ENCODE data around the gene SPON2. TPM values are rescaled to one million over a fixed set of nuclear protein-coding genes. Genes with fewer than 3 reads are reported as not detected.

The SPON2 gene
- total and polyA plus RNA-seq, 3 experiments from 2014 or later, result 2.7 to 43.9 (median 3.1) TPM

DNA sequence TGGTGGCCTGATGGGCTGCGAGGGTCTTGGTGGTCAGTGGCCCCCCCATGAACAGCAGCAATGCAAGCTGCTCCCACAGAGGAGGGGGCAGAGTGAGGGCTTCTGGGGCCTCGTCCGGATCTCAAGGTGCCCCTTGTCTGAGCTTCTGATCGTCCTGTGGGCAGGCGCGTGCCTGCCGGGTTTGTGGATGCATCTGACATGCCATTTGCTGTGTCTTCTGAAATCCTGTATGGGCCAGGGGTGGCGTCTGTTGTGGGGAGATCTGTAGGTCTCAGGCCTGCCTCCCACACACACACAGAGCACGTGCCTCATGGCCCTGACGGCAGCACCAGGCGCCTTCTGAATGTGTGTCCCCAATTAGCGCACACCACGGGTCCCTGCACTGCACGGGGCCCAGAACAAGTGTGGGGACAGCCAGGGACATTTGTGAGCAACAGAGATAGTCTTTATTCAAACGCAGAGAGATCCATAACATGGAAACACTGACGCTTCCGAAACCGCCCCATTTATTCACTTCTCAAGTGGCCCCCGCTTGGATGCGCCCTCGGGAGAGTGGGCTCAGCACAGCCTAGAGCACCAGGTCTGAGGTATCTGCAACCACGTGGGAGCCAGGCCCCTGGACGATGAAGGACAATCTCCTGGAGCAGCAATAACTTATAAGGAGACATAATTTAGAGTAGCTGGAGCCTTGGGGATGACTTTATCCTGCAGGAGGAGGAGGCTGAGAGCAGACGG lies 5.7 kb downstream of the SPON2 start:
- POLR2A ChIA-PET, result interaction anchor here (1.4 kb wide), 1 partner anchor 180 kb away, joined by 6 read pairs; the partner anchor contains the start of gene UVSSA
- H3K27ac Mint-ChIP-seq, result peak overlapping the region in 7 of 8 donors; percentile 50 to 91 (median 88)
- no peak for DNase-seq
- H3K4me1 Mint-ChIP-seq, result peaks cover 15 to 37% (median 19%) of the 10 kb centered on the region in 3 donors
- CTCF ChIA-PET, result interaction anchor here (0.8 to 5.4 kb wide), 24 partner anchors 8 to 463 kb away, joined by 3 to 48 read pairs (median 6); partner anchors contain the start of genes CTBP1 and UVSSA
- Histone ChIP-seq H3K27me3 (ENCODE audit: insufficient read depth, low read length, poor library complexity, severe bottlenecking) (peaks cover 4% of the 10 kb centered on the region), H3K4me3 (ENCODE audit: low read length) (peak overlapping the region; percentile 98), H3K36me3 (ENCODE audit: insufficient read depth, low read length) (no peaks in the 10 kb centered on the region), H3K9me3 (ENCODE audit: low read length) (no peaks in the 10 kb centered on the region), H3K27ac (ENCODE audit: low read depth, low read length) (peak overlapping the region; percentile 87), H3K4me1 (ENCODE audit: insufficient read depth, low read length) (peaks cover 20% of the 10 kb centered on the region)
- no peaks in the 10 kb centered on the region for H3K9me3 Mint-ChIP-seq
- peak overlapping the region; percentile 82 to 92 (median 88) for H3K4me3 Mint-ChIP-seq
- H3K27me3 Mint-ChIP-seq, result peaks cover 2 to 3% of the 10 kb centered on the region in 2 donors
- peaks cover 0 to 2% (median 0%) of the 10 kb centered on the region in 3 donors for H3K36me3 Mint-ChIP-seq

GRCh38 chr4:1164956-1165545 lies 7.3 kb downstream of the SPON2 start:
- POLR2A ChIA-PET, result no interaction called here
- Histone ChIP-seq H3K27me3 (ENCODE audit: insufficient read depth, low read length, poor library complexity, severe bottlenecking) (no peaks in the 10 kb centered on the region), H3K4me1 (ENCODE audit: insufficient read depth, low read length) (peaks cover 14% of the 10 kb centered on the region), H3K36me3 (ENCODE audit: insufficient read depth, low read length) (no peaks in the 10 kb centered on the region), H3K4me3 (ENCODE audit: low read length) (no peak overlapping the region), H3K27ac (ENCODE audit: low read depth, low read length) (no peak overlapping the region), H3K9me3 (ENCODE audit: low read length) (no peaks in the 10 kb centered on the region)
- H3K36me3 Mint-ChIP-seq, result peaks cover 0 to 2% (median 0%) of the 10 kb centered on the region in 3 donors
- H3K27me3 Mint-ChIP-seq, result peaks cover 0 to under 1% of the 10 kb centered on the region in 2 donors
- CTCF ChIA-PET, result interaction anchor here (2.6 to 5.4 kb wide), 3 partner anchors 37 to 103 kb away, joined by 10 to 48 read pairs (median 38); no protein-coding TSS in a partner anchor
- H3K27ac Mint-ChIP-seq, result no peak overlapping the region
- H3K9me3 Mint-ChIP-seq, result no peaks in the 10 kb centered on the region
- H3K4me1 Mint-ChIP-seq, result peaks cover 12 to 26% (median 15%) of the 10 kb centered on the region in 3 donors
- DNase-seq, result no peak
- H3K4me3 Mint-ChIP-seq, result no peak overlapping the region

GRCh38 chr4:1164444-1164843 lies 7.9 kb downstream of the SPON2 start:
- Mint-ChIP-seq H3K9me3 (no peaks in the 10 kb centered on the region), H3K27ac (peak overlapping the region in 1 of 8 donors; percentile 13), H3K4me1 (peaks cover 11 to 25% (median 15%) of the 10 kb centered on the region in 3 donors), H3K4me3 (no peak overlapping the region), H3K27me3 (no peaks in the 10 kb centered on the region), H3K36me3 (peaks cover 0 to 2% (median 0%) of the 10 kb centered on the region in 3 donors)
- Histone ChIP-seq H3K27ac (ENCODE audit: low read depth, low read length) (no peak overlapping the region), H3K4me3 (ENCODE audit: low read length) (no peak overlapping the region), H3K9me3 (ENCODE audit: low read length) (no peaks in the 10 kb centered on the region), H3K4me1 (ENCODE audit: insufficient read depth, low read length) (peaks cover 14% of the 10 kb centered on the region), H3K36me3 (ENCODE audit: insufficient read depth, low read length) (no peaks in the 10 kb centered on the region), H3K27me3 (ENCODE audit: insufficient read depth, low read length, poor library complexity, severe bottlenecking) (no peaks in the 10 kb centered on the region)
- DNase-seq, result no peak
- ChIA-PET CTCF (interaction anchor here (2.7 kb wide), 1 partner anchor 103 kb away, joined by 14 read pairs; no protein-coding TSS in a partner anchor), POLR2A (no interaction called here)

GRCh38 chr4:1164040-1164439 lies 8.3 kb downstream of the SPON2 start:
- DNase-seq, result no peak
- H3K4me3 ChIP-seq (ENCODE audit: low read length), result no peak overlapping the region
- H3K36me3 ChIP-seq (ENCODE audit: insufficient read depth, low read length), result no peaks in the 10 kb centered on the region
- Mint-ChIP-seq H3K27me3 (peaks cover 0 to 3% of the 10 kb centered on the region in 2 donors), H3K36me3 (peaks cover 0 to 2% (median 0%) of the 10 kb centered on the region in 3 donors), H3K27ac (peak overlapping the region in 1 of 8 donors; percentile 13), H3K4me3 (no peak overlapping the region), H3K9me3 (no peaks in the 10 kb centered on the region), H3K4me1 (peaks cover 11 to 22% (median 15%) of the 10 kb centered on the region in 3 donors)
- no peaks in the 10 kb centered on the region for H3K9me3 ChIP-seq (ENCODE audit: low read length)
- ChIA-PET POLR2A (no interaction called here), CTCF (interaction anchor here (2.7 kb wide), 1 partner anchor 104 kb away, joined by 14 read pairs; no protein-coding TSS in a partner anchor)
- H3K4me1 ChIP-seq (ENCODE audit: insufficient read depth, low read length), result peaks cover 14% of the 10 kb centered on the region
- no peak overlapping the region for H3K27ac ChIP-seq (ENCODE audit: low read depth, low read length)
- no peaks in the 10 kb centered on the region for H3K27me3 ChIP-seq (ENCODE audit: insufficient read depth, low read length, poor library complexity, severe bottlenecking)

GRCh38 chr4:1160351-1160750 lies 12.0 kb downstream of the SPON2 start:
- POLR2A ChIA-PET, result no interaction called here
- peaks cover 0 to 9% (median 3%) of the 10 kb centered on the region in 3 donors for H3K36me3 Mint-ChIP-seq
- DNase-seq, result no peak
- no peak overlapping the region for H3K4me3 Mint-ChIP-seq
- Histone ChIP-seq H3K4me1 (ENCODE audit: insufficient read depth, low read length) (no peaks in the 10 kb centered on the region), H3K27me3 (ENCODE audit: insufficient read depth, low read length, poor library complexity, severe bottlenecking) (no peaks in the 10 kb centered on the region), H3K27ac (ENCODE audit: low read depth, low read length) (no peak overlapping the region), H3K9me3 (ENCODE audit: low read length) (peaks cover 4% of the 10 kb centered on the region), H3K4me3 (ENCODE audit: low read length) (no peak overlapping the region), H3K36me3 (ENCODE audit: insufficient read depth, low read length) (no peaks in the 10 kb centered on the region)
- H3K27me3 Mint-ChIP-seq, result peaks cover under 1 to 5% of the 10 kb centered on the region in 2 donors
- H3K4me1 Mint-ChIP-seq, result no peaks in the 10 kb centered on the region
- no peak overlapping the region for H3K27ac Mint-ChIP-seq
- CTCF ChIA-PET, result interaction anchor here (1.0 to 1.2 kb wide), 2 partner anchors 108 to 187 kb away, joined by 3 to 4 read pairs; partner anchors contain the start of gene UVSSA
- peaks cover 0 to 7% (median 0%) of the 10 kb centered on the region in 5 donors for H3K9me3 Mint-ChIP-seq

GRCh38 chr4:1156069-1156468 lies 16.3 kb downstream of the SPON2 start:
- H3K27ac Mint-ChIP-seq, result no peak overlapping the region
- Histone ChIP-seq H3K36me3 (ENCODE audit: insufficient read depth, low read length) (no peaks in the 10 kb centered on the region), H3K9me3 (ENCODE audit: low read length) (peaks cover 4% of the 10 kb centered on the region), H3K4me1 (ENCODE audit: insufficient read depth, low read length) (no peaks in the 10 kb centered on the region), H3K27me3 (ENCODE audit: insufficient read depth, low read length, poor library complexity, severe bottlenecking) (peaks cover 4% of the 10 kb centered on the region), H3K27ac (ENCODE audit: low read depth, low read length) (no peak overlapping the region), H3K4me3 (ENCODE audit: low read length) (no peak overlapping the region)
- peaks cover 0 to 9% (median 3%) of the 10 kb centered on the region in 3 donors for H3K36me3 Mint-ChIP-seq
- no peaks in the 10 kb centered on the region for H3K4me1 Mint-ChIP-seq
- H3K4me3 Mint-ChIP-seq, result no peak overlapping the region
- peaks cover 0 to 7% (median 0%) of the 10 kb centered on the region in 5 donors for H3K9me3 Mint-ChIP-seq
- CTCF ChIA-PET, result no interaction called here
- no peak for DNase-seq
- POLR2A ChIA-PET, result no interaction called here
- H3K27me3 Mint-ChIP-seq, result peaks cover 21 to 22% of the 10 kb centered on the region in 2 donors

- H3K4me3 ChIP-seq (ENCODE audit: low read length), result no peak overlapping the region
- peaks cover 4% of the 10 kb centered on the region for H3K9me3 ChIP-seq (ENCODE audit: low read length)
- ChIA-PET CTCF (no interaction called here), POLR2A (no interaction called here)
- peaks cover 4% of the 10 kb centered on the region for H3K27me3 ChIP-seq (ENCODE audit: insufficient read depth, low read length, poor library complexity, severe bottlenecking)
- peaks cover 0 to 9% (median 3%) of the 10 kb centered on the region in 3 donors for H3K36me3 Mint-ChIP-seq
- no peak for DNase-seq
- H3K27me3 Mint-ChIP-seq, result peaks cover 21 to 22% of the 10 kb centered on the region in 2 donors
- no peaks in the 10 kb centered on the region for H3K36me3 ChIP-seq (ENCODE audit: insufficient read depth, low read length)
- peaks cover 0 to 7% (median 0%) of the 10 kb centered on the region in 5 donors for H3K9me3 Mint-ChIP-seq
- H3K4me3 Mint-ChIP-seq, result no peak overlapping the region
- peak overlapping the region in 1 of 8 donors; percentile 39 for H3K27ac Mint-ChIP-seq
- no peaks in the 10 kb centered on the region for H3K4me1 ChIP-seq (ENCODE audit: insufficient read depth, low read length)
- H3K4me1 Mint-ChIP-seq, result no peaks in the 10 kb centered on the region
- no peak overlapping the region for H3K27ac ChIP-seq (ENCODE audit: low read depth, low read length)
Measured at GRCh38 chr4:1155314-1155713, 17.1 kb downstream of the SPON2 start.

Data from CD8-positive, alpha-beta memory T cell (primary cell).